Stimulated activated CD4-positive, alpha-beta T cell treated with anti-CD3 and anti-CD28 coated beads, Interleukin-1b, Interleukin-23, amount 100 ng/mL, for 48 hours (primary cell): ENCODE data around the gene SEC63.
"Not testable (repeated sequence)": the region's sequence is repeated elsewhere in the genome, so short reads cannot be mapped to it uniquely, and the experiment has no call there.

Source experiments
- DNase-seq: peaks from one replicate; pipeline ENCODE4 v3.0.0-alpha.2; 2020

SEC63 gene, protein sequence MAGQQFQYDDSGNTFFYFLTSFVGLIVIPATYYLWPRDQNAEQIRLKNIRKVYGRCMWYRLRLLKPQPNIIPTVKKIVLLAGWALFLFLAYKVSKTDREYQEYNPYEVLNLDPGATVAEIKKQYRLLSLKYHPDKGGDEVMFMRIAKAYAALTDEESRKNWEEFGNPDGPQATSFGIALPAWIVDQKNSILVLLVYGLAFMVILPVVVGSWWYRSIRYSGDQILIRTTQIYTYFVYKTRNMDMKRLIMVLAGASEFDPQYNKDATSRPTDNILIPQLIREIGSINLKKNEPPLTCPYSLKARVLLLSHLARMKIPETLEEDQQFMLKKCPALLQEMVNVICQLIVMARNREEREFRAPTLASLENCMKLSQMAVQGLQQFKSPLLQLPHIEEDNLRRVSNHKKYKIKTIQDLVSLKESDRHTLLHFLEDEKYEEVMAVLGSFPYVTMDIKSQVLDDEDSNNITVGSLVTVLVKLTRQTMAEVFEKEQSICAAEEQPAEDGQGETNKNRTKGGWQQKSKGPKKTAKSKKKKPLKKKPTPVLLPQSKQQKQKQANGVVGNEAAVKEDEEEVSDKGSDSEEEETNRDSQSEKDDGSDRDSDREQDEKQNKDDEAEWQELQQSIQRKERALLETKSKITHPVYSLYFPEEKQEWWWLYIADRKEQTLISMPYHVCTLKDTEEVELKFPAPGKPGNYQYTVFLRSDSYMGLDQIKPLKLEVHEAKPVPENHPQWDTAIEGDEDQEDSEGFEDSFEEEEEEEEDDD

DNA sequence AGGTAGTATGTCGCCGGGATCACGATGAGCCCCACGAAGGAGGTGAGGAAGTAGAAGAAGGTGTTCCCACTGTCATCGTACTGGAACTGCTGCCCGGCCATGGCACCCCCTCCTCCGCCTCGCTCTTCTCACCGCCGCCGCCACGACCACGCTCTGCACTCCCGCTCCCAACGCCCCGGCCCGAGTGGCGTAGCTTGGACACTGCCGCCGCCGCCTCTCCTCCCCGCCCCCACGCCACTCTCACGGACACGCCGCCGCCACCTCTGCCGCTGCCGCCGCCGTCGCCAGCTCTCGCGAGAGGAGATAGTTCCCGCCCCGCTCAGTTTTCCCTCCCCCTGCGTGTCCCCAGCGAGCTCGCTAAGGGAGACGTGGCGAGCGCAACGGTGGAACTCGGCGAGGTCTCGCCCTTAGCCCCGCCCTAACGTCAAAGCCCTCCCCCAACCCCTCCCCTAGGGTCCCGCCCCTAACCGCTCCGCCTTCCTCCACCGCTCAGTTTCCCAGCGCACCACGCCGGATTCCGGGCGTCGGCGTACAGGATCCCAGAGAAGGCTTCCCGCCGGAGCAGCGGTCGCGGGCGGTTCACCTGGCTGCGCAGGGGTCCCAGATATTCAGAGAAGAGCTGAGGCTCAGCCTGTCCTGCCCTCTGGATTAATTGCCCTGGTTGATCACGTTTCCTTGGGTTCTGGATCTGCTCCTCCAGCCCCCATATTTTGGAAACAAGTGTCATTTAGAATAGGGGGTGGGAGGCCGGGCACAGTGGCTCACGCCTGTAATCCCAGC lies at the start of gene SEC63:
TSS of gene SEC63 (minus strand) at position 300 of the 780 bp plus-strand sequence. CDS start at position 101, 199 bp downstream.
- DNase-seq = peak; percentile 98

DNA sequence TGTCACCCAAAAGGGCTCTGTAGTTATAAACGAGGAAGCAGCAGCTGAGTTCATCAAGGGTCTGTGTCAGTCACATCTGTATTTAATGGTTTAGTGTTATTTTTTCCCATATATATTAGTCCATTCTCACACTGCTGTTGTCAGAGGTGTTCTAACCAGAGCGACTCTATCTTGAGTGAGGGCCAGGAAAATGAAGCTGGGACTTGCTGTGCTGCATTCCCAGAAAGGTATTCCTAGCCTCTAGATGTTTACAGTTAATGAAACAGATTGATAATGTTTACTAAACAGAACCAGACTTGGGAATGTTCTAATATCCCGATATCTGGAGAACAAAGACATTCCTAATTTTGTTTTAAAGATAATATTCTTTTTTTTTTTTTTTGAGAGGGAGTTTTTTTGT lies 48.0 kb upstream of the SEC63 start:
- DNase-seq = no peak

DNA sequence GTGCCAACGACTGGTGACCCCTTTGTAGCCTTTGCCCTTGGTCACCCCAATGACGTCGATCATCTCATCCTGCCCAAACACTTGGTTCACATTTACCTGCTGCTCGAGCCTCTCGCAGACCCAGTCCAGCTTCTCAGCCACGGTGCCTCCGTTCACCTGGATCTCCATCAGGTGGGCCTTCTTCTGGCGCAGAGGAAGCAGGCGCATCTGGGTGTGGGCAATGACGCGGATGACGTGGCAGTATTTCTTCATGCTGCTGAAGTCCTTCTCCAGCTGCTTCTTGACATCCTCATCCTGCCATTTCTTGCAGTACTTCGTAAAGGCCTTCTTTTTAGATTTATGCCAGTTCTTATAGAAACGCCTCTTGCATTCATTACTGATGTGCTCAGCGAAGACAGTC lies 46.9 kb upstream of the SEC63 start:
- no peak for DNase-seq

DNA sequence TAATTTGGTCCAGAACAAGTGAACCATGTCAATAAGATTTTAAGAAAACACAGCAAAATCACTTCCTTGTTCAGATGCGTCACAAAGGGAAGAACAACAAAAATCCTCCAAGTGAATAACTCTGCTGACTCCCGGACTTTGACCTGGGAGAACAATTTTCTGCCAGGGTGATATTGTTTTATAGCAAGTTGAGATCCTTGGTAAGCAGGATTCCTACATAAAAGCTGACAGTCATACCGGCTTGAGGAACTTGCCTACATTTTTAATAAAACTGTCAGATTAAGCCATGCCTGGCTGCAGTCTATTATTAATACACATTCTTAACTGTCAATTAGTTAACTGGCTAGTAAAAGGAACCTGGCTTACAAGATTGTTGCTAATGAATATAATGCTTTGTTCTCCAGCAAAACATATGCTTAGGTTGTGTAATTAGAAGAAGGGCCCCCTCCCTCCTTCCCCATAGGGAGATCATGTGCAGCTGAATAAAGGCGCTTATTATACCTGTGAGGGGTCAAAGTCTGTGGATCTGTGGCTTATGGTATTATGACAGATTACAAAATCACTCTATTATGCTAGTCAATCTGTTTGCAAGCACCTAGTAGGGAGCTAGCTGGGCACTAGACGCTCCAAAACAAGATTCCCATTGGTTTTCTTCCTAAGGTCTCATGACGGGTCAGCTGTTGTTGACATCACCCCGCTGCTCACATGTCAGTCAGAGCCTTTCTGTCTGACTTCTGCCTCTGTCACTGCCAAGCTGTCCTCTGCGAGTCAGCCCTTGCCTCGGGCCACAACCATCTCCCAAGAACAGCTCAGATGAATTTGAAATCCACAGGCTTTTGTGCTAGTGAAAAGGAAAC lies 44.6 kb upstream of the SEC63 start:
- no peak for DNase-seq

DNA sequence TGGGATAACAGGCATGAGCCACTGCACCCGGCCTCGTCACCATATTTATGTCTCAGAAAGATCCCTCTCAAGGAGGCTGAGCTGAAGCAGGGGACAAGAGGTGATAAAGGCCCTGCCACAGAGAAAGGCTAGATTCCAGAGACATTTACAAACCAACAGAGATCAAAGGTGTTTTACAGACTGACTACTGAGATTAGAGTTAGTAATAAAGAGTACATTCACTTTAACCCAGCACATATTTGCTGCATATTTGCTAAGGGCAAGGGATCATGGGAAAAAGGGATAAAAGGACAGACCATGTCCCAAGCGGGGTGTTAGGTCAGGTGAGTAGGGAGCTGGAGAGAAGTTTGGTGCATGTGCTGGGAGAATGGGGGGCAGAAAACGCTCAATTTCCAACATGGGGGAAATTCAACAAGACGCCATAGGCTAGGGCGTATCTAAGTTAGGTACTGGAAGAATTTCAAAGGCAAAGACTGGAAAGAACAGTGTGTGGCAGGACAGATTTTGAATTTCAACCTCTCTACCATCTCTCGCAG lies 43.8 kb upstream of the SEC63 start:
- no peak for DNase-seq

DNA sequence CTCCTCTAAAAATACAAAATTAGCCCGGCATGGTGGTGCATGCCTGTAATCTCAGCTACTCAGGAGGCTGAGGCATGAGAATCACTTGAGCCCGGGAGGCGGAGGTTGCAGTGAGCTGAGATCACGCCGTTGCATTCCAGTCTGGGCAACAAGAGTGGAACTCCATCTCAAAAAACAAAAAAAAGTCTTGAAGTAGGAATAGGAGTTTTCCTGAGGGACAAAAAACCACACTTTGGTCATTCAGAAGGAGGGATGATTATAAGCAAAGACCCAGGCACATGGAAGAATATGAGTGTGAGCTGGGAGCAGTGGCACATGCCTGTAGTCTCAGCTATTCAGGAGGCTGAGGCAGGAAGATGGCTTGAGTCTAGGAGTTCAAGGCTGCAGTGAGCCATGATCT lies 42.3 kb upstream of the SEC63 start:
- DNase-seq = not testable (repeated sequence)

DNA sequence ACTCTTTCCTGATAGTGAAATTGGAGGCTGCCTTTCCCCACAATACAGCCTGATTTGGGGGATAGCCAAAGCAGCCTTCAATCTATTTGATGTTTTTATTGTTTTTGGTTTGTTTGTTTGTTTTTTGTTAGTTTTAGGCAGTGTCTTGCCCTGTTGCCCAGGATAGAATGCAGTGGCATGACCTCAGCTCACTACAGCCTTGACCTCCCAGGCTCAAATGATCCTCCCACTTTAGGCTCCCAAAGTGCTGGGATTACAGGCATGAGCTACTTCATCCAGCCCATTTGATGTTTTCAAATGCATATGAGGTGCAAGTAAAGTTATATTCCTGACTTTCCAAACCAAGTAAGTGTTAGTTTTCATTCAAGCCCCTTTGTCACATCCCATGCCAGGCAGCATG lies 41.3 kb upstream of the SEC63 start:
- no peak for DNase-seq

DNA sequence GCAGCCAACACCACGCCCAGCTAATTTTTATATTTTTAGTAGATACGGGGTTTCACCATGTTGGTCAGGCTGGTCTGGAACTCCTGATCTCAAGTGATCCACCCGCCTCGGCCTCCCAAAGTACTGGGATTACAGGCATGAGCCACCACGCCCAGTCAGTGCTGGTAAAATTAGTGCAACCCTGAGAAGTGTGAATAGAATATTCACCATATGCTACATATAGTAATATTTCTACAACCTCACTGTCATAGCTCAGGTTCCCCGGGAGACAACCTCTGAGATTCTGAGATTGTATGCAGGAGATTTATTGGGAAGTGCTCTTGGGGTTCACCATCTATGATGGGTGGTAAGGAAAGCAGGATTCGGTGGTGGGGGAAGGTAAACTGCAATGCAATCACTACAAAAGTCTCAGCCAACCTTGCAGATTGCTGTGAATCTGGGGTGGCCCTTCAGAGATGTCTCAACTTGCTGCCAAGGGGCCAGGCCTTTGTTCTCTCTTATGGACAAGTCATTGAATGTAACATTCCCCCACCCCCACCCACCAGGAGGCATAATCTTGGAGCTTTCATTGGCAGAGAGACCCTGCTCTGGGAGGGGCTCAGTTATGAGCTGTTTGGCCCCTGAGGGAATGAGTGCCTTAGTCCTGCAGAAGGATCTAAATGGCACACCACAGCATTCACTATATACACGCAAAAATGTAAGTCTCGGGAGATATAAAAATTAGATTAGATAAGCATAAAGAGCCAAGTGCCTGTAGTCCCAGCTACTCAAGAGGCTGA lies 34.0 kb upstream of the SEC63 start:
- no peak for DNase-seq

DNA sequence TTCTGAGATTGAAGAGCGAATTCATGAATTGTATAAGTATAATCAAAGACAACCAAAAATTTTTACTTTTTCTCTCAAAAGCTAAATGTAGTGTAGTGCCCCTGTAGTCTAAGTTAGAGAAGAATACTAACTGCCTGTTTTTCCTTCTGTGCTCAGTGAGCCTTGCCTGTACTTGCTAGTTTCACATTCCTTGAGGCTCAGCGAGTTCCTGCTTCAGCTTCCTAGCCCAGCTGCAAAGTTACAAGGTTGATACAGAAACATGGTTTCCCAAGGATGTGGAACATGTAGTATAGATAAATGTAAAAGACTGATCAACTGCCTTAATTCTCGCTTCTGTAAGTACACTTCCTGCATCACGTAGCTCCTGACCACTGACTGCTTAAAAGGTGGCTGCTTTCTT lies 33.1 kb upstream of the SEC63 start:
- no peak for DNase-seq

DNA sequence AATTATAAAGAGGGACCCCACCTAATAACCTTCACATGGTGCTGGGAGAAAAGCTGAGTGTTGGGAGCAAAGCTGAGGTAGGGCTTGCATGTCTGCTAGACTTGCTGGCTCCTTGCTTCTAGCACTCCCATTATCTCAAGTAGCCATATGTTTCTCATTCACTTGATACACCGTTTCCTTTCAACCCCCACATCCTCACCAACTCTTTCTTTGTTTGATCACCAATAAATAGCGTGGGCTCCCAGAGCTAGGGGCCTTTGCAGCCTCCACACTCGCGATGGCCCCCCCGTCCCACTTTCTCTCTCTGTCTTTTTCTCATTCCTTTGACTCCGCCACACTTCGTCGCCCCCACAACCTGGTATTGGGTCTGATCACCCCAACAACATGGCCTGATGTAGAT lies 32.6 kb upstream of the SEC63 start:
- DNase-seq = not testable (repeated sequence)

DNA sequence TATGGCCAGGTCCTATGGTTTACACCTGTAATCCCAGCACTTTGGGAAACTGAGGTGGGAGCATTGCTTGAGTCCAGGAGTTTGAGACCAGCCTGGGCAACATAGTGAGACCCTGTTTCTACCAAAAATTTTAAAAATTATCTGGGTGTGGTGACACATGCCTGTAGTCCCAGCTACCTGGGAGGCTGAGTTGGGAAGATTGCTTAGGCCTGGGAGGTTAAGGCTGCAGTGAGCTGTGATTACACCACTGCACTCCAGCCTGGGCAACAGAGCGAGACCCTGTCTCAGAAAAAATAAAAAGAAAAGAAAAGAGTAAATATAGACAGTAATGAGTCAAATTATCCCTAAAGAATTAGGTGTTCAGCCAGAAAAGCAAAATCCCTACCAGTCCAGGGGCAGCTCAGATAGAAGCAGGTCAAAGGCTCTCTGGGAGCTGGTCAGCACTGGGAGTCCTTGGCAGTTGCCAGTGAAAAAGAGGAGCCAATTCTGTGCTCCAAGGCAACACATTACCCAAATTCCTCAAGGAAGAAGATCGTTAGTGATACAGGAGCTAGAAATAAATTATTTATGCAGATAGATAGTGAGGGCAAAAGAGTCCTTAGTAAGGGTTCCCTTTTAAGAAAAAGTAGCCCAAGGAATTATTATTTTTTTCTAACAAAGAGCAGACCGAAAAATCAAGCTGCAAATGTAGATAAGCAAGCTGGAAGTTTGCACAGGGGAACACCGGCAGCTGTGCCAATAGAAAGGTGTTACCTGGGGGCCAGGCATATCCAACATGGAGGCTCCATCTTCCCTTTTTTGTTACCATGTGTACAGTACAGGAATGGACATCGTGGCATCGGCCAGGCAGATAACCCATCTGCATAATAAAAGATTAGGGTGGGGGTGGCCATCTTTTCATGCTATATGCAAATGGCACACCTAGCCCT lies 31.4 kb upstream of the SEC63 start:
- DNase-seq = no peak

DNA sequence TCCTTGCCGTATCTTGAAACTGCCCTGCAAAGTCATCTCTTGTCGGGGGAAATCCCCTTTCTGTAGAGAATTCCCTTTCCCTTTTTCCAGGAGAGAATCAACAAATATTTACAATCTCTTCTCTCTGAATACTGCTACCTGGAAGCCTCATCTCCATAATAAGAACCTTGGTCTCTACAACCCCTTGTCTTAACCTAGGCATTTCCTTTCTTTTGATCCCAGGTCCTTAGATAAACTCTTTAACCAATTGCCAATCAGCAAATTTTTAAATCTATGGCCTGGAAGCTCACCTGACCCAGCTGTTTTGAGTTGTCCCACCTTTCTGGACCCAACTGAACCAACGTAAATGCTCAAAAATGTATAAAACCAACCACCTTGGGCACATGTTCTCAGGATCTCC lies 30.6 kb upstream of the SEC63 start:
- no peak for DNase-seq

DNA sequence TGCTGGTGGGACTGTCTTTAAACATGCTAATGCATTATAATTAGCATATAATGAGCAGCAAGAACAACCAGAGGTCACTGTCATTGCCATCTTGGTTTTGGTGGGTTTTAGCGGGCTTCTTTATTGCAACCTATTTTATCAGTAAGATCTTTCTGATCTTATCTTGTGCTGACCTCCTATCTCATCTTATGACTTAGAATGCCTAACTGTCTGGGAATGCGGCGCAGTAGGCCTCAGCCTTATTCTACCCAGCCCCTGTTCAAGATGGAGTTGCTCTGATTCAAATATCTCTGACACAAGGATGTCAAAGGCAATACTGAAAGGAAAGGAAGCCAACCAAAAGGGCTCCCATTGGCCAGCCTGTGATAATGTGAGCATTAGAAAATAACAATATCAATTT lies 29.8 kb upstream of the SEC63 start:
- no peak for DNase-seq

DNA sequence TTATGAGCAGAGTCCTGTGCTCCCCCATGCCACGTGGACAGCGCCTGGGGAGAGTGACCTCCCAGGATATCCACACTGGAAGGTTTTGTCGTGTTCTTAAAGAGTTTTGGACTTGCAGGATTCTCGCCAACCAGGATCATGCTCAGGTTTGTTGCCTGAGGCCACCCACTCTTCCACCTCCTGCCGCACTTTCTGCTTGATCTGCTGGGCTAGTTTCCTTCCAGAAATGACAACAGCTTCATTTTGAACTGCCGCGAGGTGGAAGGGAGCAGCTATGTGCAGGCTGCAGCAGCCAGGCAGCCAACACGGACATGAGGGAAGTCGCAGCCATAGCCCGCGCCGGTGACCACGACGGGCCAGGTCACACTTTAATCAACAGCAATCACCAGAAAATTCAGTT lies 27.7 kb upstream of the SEC63 start:
- no peak for DNase-seq

DNA sequence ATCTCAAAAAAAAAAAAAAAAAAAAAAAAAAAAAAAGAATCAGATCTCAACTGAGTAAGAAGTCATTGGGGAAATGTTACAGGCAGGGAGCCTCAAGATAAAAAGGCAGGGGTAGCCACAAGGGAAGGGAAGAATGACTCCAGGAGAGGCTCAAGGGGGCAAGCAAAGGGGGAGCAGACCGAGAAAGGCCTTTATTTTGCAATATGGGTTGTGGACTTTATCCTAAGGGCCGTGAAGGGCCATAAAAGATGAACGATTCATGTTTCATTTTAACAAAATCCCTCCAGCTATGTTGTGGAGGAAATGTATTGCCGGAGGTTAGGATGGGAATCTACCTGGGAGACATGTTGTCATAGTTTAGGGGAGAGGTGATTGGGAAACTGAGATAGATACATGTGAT lies 25.8 kb upstream of the SEC63 start:
- no peak for DNase-seq

DNA sequence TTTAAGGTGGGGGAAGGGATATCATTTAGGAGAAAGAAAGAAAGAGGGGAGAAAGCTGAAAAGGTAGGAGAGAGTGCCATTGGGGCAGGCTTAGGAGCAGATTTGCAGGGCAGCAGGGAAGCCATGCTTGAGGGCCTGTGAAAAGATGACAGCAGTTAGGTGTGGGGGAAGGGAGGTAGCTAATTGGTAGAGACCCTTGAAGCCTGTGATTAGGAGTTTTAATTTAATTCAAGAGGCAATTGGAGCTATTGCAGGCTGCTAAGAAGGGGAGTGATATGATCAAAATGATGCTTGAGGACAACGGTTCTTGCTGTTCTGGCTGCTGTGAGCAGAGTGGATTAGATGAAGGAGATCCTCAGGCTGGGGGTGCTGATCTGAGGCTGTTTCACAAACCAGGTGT lies 24.5 kb upstream of the SEC63 start:
- no peak for DNase-seq

DNA sequence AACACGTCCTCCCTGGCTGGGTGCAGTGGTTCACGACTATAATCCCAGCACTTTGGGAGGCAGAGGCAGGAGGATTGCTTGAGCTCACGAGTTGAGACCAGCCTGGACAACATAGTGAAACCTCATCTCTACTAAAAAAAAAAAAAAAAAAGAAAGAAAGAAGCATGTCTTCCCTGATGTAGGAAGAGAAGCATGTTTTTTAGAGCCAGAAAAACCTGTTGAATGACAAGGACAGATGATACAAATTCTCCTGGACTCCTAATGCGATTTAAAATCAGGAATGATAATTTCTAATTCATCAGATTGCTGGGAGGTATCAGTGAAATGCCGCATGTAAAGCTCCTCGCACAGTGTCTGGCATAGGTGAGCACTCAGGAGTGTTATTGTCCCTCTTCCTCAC lies 23.7 kb upstream of the SEC63 start:
- DNase-seq = no peak

DNA sequence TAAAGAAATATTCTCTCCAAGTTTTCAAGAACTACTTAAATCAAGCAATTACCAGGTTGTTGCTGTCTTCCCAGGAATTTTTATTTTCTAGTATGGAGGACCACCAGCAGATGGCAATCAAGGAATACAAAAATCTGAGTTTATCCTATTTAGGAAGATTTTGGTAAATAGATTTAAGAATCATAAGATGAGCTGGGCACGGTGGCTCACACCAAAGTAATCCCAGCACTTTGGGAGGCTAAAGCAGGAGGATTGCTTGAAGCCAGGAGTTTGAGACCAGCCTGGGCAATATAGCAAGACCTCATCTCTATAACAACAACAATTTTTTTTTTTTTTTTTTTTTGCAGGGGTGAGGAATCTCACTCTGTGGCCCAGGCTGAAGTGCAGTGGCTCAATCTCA lies 19.3 kb upstream of the SEC63 start:
- no peak for DNase-seq

DNA sequence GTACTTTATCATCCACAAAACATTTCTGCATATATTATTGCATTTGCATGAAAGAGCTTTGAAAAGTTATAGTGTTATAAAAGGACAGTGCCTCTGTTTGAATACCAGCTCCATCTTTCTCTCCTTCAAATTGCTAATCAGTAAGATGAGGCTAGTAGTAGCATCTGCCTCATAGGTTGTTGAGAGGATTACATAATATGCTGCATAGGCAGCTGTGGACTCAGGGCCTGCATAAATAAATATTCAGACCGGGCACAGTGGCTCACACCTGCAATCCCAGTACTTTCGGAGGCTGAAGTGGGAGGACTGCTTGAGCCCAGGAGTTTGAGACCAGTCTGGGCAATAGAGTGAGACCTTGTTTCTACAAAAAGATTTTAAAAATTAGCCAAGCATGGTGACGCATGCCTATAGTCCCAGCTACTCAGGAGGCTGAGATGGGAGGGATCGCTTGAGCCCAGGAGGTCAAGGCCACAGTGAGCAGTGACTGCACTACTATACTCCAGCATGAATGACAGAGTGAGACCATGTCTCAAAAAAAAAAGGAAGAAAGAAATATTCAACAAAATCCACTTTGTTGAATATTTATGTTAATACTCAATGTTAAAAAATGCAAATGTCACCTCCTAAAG lies 18.3 kb upstream of the SEC63 start:
- DNase-seq = no peak

DNA sequence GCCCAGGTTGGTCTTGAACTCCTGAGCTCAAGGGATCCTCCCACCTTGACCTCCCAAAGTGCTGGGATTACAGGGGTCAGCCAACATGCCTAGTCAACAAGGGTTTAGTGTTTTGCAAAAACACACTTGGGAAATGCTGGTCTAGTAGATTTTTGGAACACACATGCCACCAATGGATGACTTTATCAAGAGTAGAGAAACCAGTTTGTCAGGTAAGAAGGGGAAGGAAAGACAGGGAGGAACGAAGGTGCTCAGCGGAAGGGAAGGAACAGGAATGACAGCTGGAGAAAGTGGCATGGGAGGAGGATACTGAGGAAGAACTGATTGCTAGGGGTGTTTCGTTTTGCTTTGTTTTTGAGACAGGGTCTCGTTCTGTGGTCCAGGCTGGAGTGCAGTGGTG lies 15.6 kb upstream of the SEC63 start:
- DNase-seq = no peak
